Measurements from ENCODE around the gene SFXN5. TPM values are rescaled to one million over a fixed set of nuclear protein-coding genes. Genes with fewer than 3 reads are reported as not detected.
"Not testable (repeated sequence)": the region's sequence is repeated elsewhere in the genome, so short reads cannot be mapped to it uniquely, and the experiment has no call there.

The SFXN5 gene, protein sequence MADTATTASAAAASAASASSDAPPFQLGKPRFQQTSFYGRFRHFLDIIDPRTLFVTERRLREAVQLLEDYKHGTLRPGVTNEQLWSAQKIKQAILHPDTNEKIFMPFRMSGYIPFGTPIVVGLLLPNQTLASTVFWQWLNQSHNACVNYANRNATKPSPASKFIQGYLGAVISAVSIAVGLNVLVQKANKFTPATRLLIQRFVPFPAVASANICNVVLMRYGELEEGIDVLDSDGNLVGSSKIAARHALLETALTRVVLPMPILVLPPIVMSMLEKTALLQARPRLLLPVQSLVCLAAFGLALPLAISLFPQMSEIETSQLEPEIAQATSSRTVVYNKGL
- 9.5 and 12.0 TPM in 2 replicates for total RNA-seq

DNA sequence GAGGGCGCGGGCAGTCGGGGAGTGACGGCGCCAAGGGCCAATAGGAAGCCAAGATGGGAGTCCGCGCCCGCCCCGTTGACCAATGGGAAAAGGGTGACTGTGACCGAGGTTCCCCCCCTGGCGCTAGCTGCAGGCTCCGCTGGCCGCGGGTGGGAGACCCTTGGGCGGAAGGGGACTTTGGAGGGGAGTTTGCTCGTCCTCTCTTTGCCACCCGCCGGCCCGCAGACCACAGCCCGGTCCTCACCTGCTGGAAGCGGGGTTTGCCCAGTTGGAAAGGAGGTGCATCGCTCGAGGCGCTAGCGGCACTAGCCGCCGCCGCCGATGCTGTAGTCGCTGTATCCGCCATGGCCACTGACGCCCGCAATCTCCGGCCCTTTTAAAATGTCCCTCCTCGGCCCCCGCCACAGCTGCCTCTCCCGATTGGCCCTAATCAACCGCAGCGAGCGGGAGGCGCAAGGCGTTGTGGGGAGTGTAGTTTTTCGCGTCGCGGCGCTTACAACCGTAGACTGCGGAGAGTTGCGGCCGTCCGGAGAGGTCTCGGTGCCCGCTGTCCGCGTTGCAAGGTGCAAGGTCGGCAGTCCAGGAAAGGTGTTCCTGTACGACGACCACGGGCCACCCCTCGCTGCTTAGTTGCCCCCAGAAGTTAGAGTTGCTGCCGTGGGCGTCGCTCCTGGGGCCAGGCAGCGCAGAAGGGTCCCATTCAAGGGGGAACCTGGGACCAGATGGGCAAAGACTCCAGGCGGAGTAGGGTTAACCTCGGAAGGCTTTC, at the start of gene SFXN5:
Gene SFXN5 (minus strand): TSS at position 353 of the 769 bp plus-strand sequence. CDS start 7 bp downstream, at position 346.
- Mint-ChIP-seq H3K4me3 (peak within 1 kb of the TSS; percentile 87), H3K27me3 (ENCODE audit: insufficient read depth) (peaks cover 20% of the 10 kb centered on the region), H3K27ac (peak within 1 kb of the TSS; percentile 90), H3K4me1 (ENCODE audit: low read depth) (peaks cover 28% of the 10 kb centered on the region), H3K9me3 (no peaks in the 10 kb centered on the region), H3K36me3 (ENCODE audit: low read depth) (peaks cover 10% of the 10 kb centered on the region)
- intact Hi-C loops (cut with micrococcal nuclease), result loop anchor here (1.0 to 5.0 kb wide), 11 partner anchors 14 to 1383 kb away; partner anchors contain the start of genes EGR4, INO80B, PRADC1 and SMYD5
- DNase-seq (ENCODE audit: low spot score), result peak; percentile 96

DNA sequence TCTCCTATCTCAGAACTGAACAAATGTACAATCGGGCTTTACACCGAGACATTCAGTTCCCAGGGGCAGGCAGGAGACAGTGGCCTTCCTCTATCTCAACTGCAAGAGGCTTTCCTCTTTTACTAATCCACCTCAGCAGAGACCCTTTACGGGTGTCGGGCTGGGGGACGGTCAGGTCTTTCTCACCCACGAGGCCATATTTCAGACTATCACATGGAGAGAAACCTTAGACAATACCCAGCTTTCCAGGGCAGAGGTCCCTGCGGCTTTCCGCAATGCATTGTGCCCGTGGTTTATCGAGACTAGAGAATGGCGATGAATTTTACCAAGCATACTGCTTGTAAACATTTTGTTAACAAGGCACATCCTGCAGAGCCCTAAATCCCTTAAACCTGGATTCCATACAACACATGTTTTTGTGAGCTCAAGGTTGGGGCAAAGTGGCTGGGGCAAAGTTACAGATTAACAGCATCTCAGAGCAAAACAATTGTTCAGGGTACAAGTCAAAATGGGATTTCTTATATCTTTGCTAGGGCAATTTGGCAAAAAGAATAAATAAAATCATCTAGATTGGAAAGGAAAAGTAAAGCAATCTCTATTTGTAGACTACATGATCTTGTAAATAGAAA, 48.2 kb upstream of the SFXN5 start:
- H3K36me3 Mint-ChIP-seq (ENCODE audit: low read depth); DNase-seq (ENCODE audit: low spot score); H3K4me3 Mint-ChIP-seq; H3K27ac Mint-ChIP-seq; intact Hi-C loops (cut with micrococcal nuclease); H3K9me3 Mint-ChIP-seq; H3K4me1 Mint-ChIP-seq (ENCODE audit: low read depth): not testable (repeated sequence)
- peaks cover 39% of the 10 kb centered on the region for H3K27me3 Mint-ChIP-seq (ENCODE audit: insufficient read depth)

DNA sequence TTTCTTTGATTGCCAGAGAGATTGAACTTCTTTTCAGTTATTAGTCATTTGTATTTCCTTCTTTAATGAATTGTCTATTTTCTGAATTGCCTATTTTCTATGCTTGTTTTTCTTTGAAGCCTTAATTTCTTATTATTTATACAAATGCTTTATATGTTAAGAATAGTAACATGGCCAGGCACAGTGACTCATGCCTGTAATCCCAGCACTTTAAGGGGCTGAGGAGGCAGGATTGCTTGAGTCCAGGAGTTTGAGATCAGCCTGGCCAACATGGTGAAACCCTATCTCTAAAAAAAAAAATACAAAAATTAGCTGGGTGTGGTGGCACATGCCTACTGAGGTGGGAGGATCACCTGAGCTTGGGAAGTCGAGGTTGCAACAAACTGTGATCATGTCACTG, 45.9 kb upstream of the SFXN5 start:
- no peak overlapping the region for H3K27ac Mint-ChIP-seq

DNA sequence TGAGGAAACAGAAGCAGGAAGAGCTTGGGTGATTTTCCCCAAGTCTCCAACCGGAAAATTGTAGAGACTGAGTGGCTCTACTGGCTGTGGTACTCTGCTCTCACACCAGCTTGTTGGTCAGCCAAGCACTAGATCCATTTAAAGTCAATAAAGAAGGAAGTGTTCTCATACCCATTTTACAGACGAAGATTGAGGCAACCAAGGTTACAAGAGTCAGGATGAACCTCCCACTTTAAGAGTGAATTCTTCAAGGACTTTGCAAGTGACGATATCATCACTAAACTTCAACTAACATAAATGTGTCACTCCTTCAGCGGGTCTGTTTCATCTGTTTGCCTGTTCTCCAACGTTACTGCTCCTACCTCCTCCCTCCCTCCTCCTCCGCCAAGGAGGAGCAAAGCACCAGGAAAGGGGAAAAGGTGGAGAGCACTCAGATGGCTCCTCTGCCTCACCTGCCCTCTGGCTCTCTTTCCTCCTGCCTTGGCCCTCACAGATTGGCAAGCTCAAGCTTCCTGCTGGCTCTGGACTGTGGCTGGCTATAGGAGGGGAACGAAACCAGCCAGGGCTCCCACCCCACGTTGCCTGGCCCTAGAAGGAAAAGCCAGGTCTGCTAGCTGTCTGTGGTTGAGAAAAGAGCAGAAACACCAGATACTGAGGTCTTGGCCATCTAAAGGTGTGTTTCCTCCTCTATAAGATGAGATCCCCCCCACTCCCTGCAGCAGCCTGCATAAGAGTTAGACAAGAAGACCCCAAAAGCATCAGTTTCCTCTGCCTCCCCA, 44.9 kb upstream of the SFXN5 start:
- H3K27me3 Mint-ChIP-seq (ENCODE audit: insufficient read depth), result peaks cover 24% of the 10 kb centered on the region
- peaks cover 8% of the 10 kb centered on the region for H3K4me1 Mint-ChIP-seq (ENCODE audit: low read depth)
- no peak overlapping the region for H3K4me3 Mint-ChIP-seq
- no peaks in the 10 kb centered on the region for H3K36me3 Mint-ChIP-seq (ENCODE audit: low read depth)
- H3K9me3 Mint-ChIP-seq, result no peaks in the 10 kb centered on the region
- intact Hi-C loops (cut with micrococcal nuclease), result no loop called here
- H3K27ac Mint-ChIP-seq, result no peak overlapping the region
- no peak for DNase-seq (ENCODE audit: low spot score)

More for the DNA sequence above, 45.9 kb upstream of the SFXN5 start:
- Mint-ChIP-seq H3K9me3 (no peaks in the 10 kb centered on the region), H3K4me3 (no peak overlapping the region), H3K4me1 (ENCODE audit: low read depth) (no peaks in the 10 kb centered on the region), H3K36me3 (ENCODE audit: low read depth) (no peaks in the 10 kb centered on the region), H3K27me3 (ENCODE audit: insufficient read depth) (peaks cover 29% of the 10 kb centered on the region)
- intact Hi-C loops (cut with micrococcal nuclease), result no loop called here
- no peak for DNase-seq (ENCODE audit: low spot score)

DNA sequence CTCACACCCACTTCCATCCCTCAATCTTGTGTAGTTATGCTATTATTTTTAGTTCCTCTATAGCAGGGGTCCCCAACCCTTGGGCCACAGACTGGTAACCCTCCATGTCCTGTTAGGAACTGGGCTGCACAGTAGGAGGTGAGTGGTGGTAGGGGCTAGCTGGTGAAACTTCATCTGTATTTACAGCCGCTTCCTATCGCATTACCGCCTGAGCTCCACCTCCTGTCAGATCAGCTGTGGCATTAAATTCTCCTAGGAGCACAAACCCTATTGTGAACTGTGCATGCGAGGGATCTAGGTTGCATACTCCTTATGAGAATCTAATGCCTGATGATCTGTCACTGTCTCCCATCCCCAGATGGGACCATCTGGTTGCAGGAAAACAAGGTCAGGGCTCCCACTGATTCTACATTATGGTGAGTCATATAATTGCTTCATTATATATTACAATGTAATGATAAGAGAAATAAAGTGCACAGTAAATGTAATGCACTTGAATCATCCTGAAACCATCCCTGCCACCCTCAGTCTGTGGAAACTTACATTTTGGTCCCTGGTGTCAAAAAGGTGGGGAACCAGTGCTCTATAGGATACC, 42.9 kb upstream of the SFXN5 start:
- no peak for DNase-seq (ENCODE audit: low spot score)
- intact Hi-C loops (cut with micrococcal nuclease), result loop anchor here (5.0 kb wide), 1 partner anchor 1887 kb away; the partner anchor contains the start of gene PAIP2B
- H3K9me3 Mint-ChIP-seq, result no peaks in the 10 kb centered on the region
- H3K36me3 Mint-ChIP-seq (ENCODE audit: low read depth), result no peaks in the 10 kb centered on the region
- peak overlapping the region; percentile 25 for H3K4me3 Mint-ChIP-seq
- H3K27ac Mint-ChIP-seq, result peak overlapping the region; percentile 16
- peaks cover 24% of the 10 kb centered on the region for H3K4me1 Mint-ChIP-seq (ENCODE audit: low read depth)
- H3K27me3 Mint-ChIP-seq (ENCODE audit: insufficient read depth), result peaks cover 14% of the 10 kb centered on the region

DNA sequence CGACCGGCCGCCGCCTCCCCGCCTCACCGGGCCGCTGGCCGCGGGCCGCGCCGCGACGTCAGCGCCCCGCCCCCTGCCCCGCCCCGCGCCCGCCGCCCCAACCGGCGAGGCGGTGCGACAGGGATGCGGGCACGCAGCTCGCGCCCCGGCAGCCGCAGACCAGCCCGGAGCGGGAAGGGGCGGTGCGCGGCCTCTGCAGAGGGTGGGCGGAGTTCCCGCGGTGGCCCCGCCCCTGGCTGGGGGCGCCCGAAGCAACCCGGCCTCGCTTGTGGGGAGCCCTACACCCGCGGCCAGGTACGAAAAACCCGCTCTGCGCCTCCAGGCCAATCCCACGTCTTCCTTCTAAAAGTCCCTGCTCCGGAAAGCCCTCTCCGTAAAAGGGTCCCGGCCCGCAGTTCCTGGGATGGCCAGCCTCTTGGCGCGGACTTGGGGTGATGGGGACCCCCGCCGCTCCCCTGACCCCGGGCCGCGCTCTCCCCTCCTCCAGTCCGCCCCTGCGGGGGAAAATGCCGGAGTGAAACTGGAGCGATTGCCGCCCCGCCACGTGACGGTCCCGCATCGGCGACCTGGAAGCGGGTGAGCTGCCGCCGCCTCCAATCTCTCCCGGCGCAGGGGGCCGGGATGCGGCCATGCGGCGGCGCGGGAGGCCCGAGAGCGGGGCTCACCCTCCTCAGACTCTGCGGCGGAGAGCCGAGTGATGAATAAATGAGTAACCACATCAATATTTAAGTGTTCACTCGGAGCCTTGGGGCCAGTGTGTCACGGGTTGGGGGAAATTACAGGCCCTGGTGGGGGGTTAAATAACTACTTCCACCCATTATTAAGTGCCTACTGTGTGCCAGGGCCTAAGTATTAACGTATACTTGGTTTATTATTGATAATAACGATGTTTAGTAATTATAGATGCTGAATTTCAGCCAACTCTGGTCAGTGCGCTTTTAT, 41.7 kb upstream of the SFXN5 start, which contains the start of gene RAB11FIP5:
Gene RAB11FIP5 (minus strand): TSS at position 36 of the 942 bp plus-strand sequence. CDS start 171 bp downstream, outside the sequence.
- intact Hi-C loops (cut with micrococcal nuclease), result loop anchor here (1.0 to 5.0 kb wide), 6 partner anchors 42 to 1886 kb away; partner anchors contain the start of genes EGR4, PAIP2B, PRADC1 and SFXN5
- H3K4me1 Mint-ChIP-seq (ENCODE audit: low read depth), result peaks cover 25% of the 10 kb centered on the region
- H3K9me3 Mint-ChIP-seq, result no peaks in the 10 kb centered on the region
- peak within 1 kb of the TSS; percentile 46 for H3K27ac Mint-ChIP-seq
- no peaks in the 10 kb centered on the region for H3K36me3 Mint-ChIP-seq (ENCODE audit: low read depth)
- DNase-seq (ENCODE audit: low spot score), result peak; percentile 81
- H3K4me3 Mint-ChIP-seq, result peak within 1 kb of the TSS; percentile 84
- H3K27me3 Mint-ChIP-seq (ENCODE audit: insufficient read depth), result peaks cover 14% of the 10 kb centered on the region

DNA sequence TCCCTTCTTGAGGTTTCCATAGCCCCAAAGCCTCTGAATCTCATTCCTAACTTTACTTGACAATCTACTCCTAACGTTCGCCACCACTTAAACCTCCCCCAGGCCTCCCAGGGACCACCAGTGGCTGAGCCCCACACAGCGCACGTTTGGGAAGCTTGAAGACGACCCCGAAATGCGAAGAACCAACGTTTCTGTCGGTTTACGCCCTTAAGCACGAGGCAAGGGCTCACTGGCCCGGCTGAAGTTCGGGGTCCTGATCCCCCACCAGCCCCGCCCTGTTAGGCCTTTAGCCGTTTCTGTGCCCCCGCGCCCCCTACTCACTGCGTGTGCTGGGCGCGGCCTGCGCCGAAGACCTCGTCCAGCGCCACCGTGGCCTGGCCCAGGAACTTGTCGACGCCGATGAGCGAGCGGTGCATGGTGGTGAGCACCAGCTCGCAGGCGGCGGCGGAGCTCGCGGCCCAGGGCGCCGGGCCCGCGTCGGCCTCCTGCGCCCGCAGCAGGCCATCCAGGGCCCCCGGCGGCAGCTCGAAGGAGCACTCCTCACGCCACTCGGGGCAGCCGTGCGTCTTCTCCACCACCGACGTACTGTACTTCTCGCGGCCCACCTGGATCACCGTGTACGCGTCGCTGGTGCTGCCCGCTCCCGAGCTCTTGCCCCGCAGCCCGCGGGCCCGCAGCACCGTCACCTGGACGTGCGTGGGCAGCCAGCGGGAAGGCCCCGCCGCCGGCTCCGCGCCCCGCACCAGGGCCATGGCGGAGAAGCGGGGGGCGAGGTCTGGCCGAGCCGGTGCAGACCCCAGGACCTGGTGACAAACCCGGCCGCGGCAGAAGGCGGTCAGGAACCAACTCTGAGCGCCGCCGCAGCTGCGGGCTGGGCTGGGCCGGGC, 40.8 kb upstream of the SFXN5 start:
- Mint-ChIP-seq H3K27ac (peak overlapping the region; percentile 46), H3K27me3 (ENCODE audit: insufficient read depth) (peaks cover 14% of the 10 kb centered on the region), H3K4me3 (peak overlapping the region; percentile 84), H3K9me3 (no peaks in the 10 kb centered on the region), H3K36me3 (ENCODE audit: low read depth) (no peaks in the 10 kb centered on the region), H3K4me1 (ENCODE audit: low read depth) (peaks cover 26% of the 10 kb centered on the region)
- DNase-seq (ENCODE audit: low spot score), result no peak
- intact Hi-C loops (cut with micrococcal nuclease), result loop anchor here (2.0 to 5.0 kb wide), 3 partner anchors 65 to 1885 kb away; partner anchors contain the start of genes EGR4 and PAIP2B

DNA sequence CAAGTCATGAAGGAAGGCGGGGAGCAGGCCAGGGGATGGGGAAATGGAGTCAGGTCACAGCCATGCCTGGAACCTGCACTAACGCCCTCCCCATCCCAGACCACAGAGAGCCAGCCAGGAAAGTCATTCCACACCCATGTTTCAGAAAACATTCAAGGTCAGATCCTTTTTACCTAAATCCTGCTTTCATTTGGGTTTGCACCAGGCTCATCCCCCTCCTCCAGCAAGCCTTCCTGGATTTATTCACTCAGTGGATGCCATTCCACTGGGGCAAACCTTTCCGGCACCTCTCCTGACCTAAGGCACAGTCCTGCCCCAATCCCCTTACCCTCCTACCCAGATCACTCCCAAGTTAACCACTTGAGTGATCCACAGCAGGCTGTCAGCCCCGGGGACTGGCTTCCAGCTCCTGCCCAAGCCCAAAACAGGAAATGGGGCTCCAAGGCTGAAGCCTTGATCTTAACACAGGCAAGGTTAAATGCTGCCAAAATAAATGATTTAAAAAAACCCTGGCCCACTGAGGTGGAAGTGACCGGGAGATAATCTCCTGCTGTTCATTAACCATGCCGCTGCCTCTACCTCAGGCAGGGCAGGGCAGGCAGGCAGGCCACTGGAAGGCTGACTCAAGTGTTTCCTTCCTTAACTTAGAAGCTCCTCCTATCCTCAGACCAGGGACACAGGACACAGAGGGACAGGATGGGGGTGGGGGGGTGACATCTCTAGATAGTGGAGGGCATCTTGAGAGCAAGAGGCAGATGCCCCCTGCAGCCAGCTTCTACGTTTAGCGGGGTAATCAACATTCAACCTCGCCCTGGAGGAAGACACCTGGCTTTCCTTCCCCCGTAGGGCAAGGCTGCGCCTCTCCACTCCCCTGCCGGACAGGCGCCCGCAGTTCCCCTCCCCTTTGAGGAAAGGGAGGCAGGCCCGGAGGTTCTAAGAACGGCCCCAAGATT, 39.8 kb upstream of the SFXN5 start:
- H3K36me3 Mint-ChIP-seq (ENCODE audit: low read depth), result no peaks in the 10 kb centered on the region
- peak overlapping the region; percentile 46 for H3K27ac Mint-ChIP-seq
- peaks cover 33% of the 10 kb centered on the region for H3K4me1 Mint-ChIP-seq (ENCODE audit: low read depth)
- intact Hi-C loops (cut with micrococcal nuclease), result loop anchor here (2.0 to 5.0 kb wide), 3 partner anchors 65 to 1884 kb away; partner anchors contain the start of genes EGR4 and PAIP2B
- no peak for DNase-seq (ENCODE audit: low spot score)
- peak overlapping the region; percentile 84 for H3K4me3 Mint-ChIP-seq
- no peaks in the 10 kb centered on the region for H3K9me3 Mint-ChIP-seq
- peaks cover 8% of the 10 kb centered on the region for H3K27me3 Mint-ChIP-seq (ENCODE audit: insufficient read depth)

DNA sequence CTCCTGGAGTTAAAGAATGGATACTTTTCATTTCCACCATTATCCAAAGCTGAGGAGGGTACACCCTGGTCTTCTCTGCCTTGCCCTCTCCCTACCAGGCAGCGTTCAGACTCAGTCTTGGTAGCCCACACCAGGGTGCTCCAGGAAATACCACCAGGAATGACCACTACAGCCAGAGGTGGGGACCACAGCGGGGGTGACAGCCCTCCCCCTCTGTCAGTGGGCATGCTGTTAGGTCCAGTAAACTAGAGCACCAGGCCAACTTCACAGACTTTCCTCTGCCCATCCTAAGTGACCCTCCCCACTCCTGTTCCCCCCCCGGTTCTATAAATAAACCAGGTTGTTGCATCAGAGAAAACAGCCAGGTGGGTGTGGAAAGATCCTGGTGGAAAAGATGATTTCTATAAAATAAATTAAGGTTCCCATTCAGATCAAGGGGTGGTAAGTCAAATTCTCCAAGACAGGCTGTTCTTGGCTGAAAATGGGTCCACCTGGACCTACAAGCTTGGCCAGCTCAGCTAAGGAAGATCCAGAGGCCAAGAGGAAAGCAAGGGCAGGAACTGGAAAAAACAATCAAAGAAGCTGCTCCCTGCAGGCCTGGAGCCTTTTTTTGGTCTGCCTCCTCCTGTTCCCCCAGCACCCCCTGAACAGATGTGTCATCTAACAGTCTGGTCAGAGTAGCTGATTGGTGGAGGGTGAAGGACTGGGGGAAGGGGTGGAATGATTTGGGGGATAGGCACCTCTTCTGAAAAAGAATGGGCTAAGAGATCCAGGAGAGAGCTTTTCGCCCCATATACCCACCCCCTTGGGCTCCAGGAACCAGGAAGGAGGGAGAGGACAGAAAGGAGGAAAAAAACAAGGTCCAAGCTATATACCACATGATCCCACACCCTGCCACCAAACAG, 38.9 kb upstream of the SFXN5 start:
- no peaks in the 10 kb centered on the region for H3K9me3 Mint-ChIP-seq
- no peaks in the 10 kb centered on the region for H3K36me3 Mint-ChIP-seq (ENCODE audit: low read depth)
- no peak for DNase-seq (ENCODE audit: low spot score)
- intact Hi-C loops (cut with micrococcal nuclease), result loop anchor here (5.0 kb wide), 1 partner anchor 1883 kb away; the partner anchor contains the start of gene PAIP2B
- H3K27me3 Mint-ChIP-seq (ENCODE audit: insufficient read depth), result peaks cover 7% of the 10 kb centered on the region
- no peak overlapping the region for H3K27ac Mint-ChIP-seq
- H3K4me3 Mint-ChIP-seq, result peak overlapping the region; percentile 84
- H3K4me1 Mint-ChIP-seq (ENCODE audit: low read depth), result peaks cover 33% of the 10 kb centered on the region
